ENCODE measurements around the gene KDM4C.

DNA sequence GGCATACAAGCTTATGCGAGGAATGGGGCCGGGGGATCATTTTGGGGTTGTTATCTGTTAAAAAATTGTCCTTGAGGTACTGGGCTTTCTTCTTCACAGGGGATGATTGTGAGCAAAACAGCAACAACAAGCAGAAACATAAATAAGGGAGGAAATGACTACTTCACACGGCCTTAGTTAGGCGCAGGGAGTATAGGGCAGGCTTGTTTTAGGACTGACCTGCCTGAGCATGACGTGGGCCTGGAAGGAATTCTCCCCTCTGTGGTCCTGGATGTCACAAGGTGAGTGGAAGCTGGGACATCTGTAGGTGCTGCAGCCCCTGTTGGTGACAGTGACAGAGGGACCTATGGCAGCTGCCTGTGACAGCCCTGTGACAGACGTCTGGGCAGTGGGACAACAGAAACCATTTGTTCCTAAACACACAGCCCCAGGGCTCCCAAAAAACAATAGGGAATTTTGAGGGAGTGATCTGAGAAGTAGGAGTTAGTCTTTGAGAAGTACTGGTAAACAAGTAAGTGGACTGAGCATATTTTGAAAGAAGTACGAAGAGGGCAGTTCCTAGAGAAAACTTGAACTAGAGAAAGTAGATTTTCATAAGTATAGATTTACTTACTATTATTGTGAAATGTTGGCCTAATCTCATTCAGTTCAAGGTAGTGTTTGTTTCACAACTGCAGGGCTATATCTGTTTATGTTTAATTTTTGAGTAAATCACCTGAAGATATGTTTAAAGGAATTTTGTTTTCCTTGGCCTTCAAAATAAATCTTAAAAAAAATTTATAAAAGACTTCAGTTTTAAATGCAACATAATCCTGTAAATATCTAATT lies 113.1 kb downstream of the KDM4C start:
- TF ChIP-seq CTCF (conservative IDR thresholded peaks at IDR 0.05; ENCODE audit: low read depth, low read length), result no peak
- TF ChIP-seq EZH2 (IDR thresholded peaks at IDR 0.05; ENCODE audit: borderline replicate concordance, low read depth, low read length, poor library complexity, severe bottlenecking), result no peak
